ENCODE measurements around the gene ABHD17B.

Gene ABHD17B

GRCh38 chr9:71928806-71929205 is 17.8 kb upstream of the ABHD17B start:
- TF ChIP-seq, protein P1, sequence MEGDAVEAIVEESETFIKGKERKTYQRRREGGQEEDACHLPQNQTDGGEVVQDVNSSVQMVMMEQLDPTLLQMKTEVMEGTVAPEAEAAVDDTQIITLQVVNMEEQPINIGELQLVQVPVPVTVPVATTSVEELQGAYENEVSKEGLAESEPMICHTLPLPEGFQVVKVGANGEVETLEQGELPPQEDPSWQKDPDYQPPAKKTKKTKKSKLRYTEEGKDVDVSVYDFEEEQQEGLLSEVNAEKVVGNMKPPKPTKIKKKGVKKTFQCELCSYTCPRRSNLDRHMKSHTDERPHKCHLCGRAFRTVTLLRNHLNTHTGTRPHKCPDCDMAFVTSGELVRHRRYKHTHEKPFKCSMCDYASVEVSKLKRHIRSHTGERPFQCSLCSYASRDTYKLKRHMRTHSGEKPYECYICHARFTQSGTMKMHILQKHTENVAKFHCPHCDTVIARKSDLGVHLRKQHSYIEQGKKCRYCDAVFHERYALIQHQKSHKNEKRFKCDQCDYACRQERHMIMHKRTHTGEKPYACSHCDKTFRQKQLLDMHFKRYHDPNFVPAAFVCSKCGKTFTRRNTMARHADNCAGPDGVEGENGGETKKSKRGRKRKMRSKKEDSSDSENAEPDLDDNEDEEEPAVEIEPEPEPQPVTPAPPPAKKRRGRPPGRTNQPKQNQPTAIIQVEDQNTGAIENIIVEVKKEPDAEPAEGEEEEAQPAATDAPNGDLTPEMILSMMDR (IDR thresholded peaks at IDR 0.05; ENCODE audit: low read depth, low read length, missing control alignments), result no peak
- in situ Hi-C loops (cut with HindIII; ENCODE audit: low sequenced_read_pairs), result no loop called here
- no peak for DNase-seq (ENCODE audit: low read depth)
- no peak overlapping the region for H3K4me3 ChIP-seq (ENCODE audit: low read depth, low read length)

DNA sequence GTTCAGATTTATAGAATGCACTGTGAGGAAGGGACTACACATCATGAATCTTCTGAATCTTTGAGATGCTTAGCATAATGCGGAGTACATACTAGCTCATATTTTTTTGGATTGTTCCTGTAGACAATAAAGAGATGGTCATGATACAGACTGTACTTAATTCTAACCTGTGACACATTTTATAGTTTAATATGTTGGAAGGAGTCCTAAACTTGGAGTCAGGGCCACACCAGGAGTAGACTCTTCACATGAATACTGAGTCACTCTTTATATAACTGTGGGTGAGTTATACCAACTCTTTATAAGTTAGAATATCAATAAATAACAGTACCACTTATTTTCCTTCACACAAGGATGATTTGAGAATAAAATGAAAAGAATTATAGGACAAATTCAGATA is 17.4 kb upstream of the ABHD17B start:
- in situ Hi-C loops (cut with HindIII; ENCODE audit: low sequenced_read_pairs), result no loop called here
- no peak overlapping the region for H3K4me3 ChIP-seq (ENCODE audit: low read depth, low read length)
- TF ChIP-seq, protein P1 (IDR thresholded peaks at IDR 0.05; ENCODE audit: low read depth, low read length, missing control alignments), result no peak
- DNase-seq (ENCODE audit: low read depth), result no peak

DNA sequence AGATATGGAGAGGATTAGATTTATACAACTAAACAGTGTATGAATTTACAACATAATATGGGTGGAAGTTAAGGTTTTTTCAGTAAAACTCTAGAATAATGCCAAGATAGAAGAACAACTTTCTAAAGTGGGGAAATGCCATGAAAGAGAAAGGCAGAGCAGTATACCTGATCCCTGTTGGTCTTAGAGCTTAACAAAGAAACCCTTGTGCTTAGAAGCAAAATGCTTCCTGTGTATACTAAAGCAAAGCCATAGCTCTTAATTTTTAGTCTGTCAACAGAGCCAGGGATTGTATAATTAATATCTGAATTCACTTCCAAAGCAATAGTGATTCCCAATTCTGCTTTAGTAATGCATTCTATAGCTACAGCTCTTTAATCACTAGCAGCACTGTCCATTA is 14.8 kb upstream of the ABHD17B start:
- TF ChIP-seq, protein P1 (IDR thresholded peaks at IDR 0.05; ENCODE audit: low read depth, low read length, missing control alignments), result no peak
- no peak for DNase-seq (ENCODE audit: low read depth)
- in situ Hi-C loops (cut with HindIII; ENCODE audit: low sequenced_read_pairs), result no loop called here
- H3K4me3 ChIP-seq (ENCODE audit: low read depth, low read length), result no peak overlapping the region

- H3K4me3 ChIP-seq (ENCODE audit: low read depth, low read length), result no peak overlapping the region
- no peak for DNase-seq (ENCODE audit: low read depth)
- in situ Hi-C loops (cut with HindIII; ENCODE audit: low sequenced_read_pairs), result no loop called here
- TF ChIP-seq, protein P1 (IDR thresholded peaks at IDR 0.05; ENCODE audit: low read depth, low read length, missing control alignments), result no peak
Measured at GRCh38 chr9:71924576-71924975, 13.6 kb upstream of the ABHD17B start.

DNA sequence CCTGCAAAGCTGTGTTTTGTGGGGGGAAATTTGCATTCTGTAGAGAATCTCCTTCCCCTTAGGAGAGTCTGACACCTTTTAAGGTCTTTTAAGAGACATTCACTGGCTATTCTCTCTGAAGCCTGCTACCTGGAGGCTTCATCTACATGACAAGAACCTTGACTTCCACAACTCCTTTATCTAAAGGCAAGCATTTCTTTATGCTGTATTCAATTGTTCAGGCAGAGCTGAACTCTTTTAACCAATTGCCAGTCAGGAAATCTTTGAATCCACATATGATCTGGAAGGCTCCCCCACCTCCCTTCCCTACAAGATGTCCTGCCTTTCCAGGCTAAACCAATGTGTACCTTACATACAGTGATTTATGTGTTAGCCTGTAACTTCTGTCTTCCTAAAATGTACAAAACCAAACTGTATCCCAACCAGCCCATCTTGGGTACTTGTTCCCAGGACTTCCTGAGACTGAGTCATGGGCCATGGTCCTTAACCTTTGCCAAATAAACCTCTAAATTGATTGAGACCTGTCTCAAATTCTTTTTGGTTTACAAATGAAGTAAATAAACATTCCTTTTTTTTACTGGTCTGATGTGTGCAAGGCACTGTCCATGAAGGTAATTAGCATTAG is 10.3 kb upstream of the ABHD17B start:
- in situ Hi-C loops (cut with HindIII; ENCODE audit: low sequenced_read_pairs), result no loop called here

DNA sequence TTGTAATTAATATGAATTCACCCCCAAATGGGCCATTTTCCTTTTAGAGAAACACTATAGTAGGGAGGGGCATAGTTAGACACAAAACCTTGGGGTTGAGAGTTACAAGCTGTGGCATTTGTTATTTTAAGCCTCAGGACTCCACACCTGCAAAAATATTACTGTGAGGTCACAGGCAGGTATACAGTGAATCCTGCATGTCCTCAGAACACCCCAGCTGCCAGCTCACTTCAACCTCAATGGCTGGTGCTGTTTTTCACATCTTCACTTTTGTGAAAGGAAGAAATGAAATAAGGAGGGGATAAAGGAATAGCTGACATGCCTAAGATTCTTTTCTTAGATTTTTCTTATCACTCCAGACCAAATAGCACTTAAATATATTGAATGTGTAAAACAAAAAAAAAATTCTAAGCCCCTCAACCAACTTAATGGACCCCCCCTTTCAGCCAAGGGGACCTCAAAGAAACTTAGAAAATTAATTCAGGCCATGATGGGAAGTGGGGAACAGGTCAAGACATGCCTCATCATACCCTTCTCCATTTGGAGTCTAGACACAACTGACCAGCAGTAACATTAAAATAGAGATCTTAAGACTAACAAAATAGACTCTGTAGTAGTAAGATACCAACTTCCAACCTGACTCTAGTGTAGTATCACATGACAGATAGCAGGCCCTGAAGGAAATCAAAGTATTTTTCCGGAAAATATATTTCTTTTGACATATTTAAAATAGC is 9.6 kb upstream of the ABHD17B start:
- TF ChIP-seq, protein P1 (IDR thresholded peaks at IDR 0.05; ENCODE audit: low read depth, low read length, missing control alignments), result no peak
- in situ Hi-C loops (cut with HindIII; ENCODE audit: low sequenced_read_pairs), result no loop called here
- H3K4me3 ChIP-seq (ENCODE audit: low read depth, low read length), result no peak overlapping the region
- no peak for DNase-seq (ENCODE audit: low read depth)

More for the DNA sequence above, 10.3 kb upstream of the ABHD17B start:
- no peak for DNase-seq (ENCODE audit: low read depth)
- H3K4me3 ChIP-seq (ENCODE audit: low read depth, low read length), result no peak overlapping the region
- TF ChIP-seq, protein P1 (IDR thresholded peaks at IDR 0.05; ENCODE audit: low read depth, low read length, missing control alignments), result no peak
